Measurements from ENCODE around the gene ZNF701.
A peak's percentile ranks its signal among the peaks of the same experiment; 100 is the strongest.
"Not testable (repeated sequence)": the region's sequence is repeated elsewhere in the genome, so short reads cannot be mapped to it uniquely, and the experiment has no call there.

ZNF701 gene

GRCh38 chr19:52570000-52570861, at the start of gene ZNF701:
ZNF701 (plus strand) TSS chr19:52570287; CDS start chr19:52574148, 3,861 bp downstream.
- peak within 1 kb of the TSS; percentile 87 for H3K27ac Mint-ChIP-seq (ENCODE audit: low read depth)
- H3K4me3 Mint-ChIP-seq: peak within 1 kb of the TSS; percentile 88
- no peaks in the 10 kb centered on the region for H3K27me3 Mint-ChIP-seq
- peaks cover 7% of the 10 kb centered on the region for H3K9me3 Mint-ChIP-seq
- H3K4me1 Mint-ChIP-seq: peaks cover 32% of the 10 kb centered on the region
- DNase-seq (ENCODE audit: low spot score in 2 of 2) (peak; percentile 97 to 98), ATAC-seq (replicated peaks; ENCODE audit: extremely low read depth, poor library complexity, severe bottlenecking) (peak; percentile 96)
- H3K36me3 Mint-ChIP-seq (ENCODE audit: insufficient read depth): peaks cover 25% of the 10 kb centered on the region

- Mint-ChIP-seq H3K9me3 (peaks cover 4% of the 10 kb centered on the region), H3K36me3 (ENCODE audit: insufficient read depth) (peaks cover 3% of the 10 kb centered on the region), H3K27me3 (peaks cover 37% of the 10 kb centered on the region), H3K4me1 (peaks cover 8% of the 10 kb centered on the region), H3K4me3 (no peak overlapping the region), H3K27ac (ENCODE audit: low read depth) (no peak overlapping the region)
- ATAC-seq (replicated peaks; ENCODE audit: extremely low read depth, poor library complexity, severe bottlenecking) (no peak), DNase-seq (ENCODE audit: low spot score in 2 of 2) (no peak)
These were observed 47.5 kb upstream of the ZNF701 start for GRCh38 chr19:52522551-52522950.

GRCh38 chr19:52524086-52524485, 46.0 kb upstream of the ZNF701 start:
- H3K27me3 Mint-ChIP-seq: peaks cover 36% of the 10 kb centered on the region
- H3K4me1 Mint-ChIP-seq: peaks cover 20% of the 10 kb centered on the region
- ATAC-seq (replicated peaks; ENCODE audit: extremely low read depth, poor library complexity, severe bottlenecking) (no peak), DNase-seq (ENCODE audit: low spot score in 2 of 2) (no peak)
- peaks cover 4% of the 10 kb centered on the region for H3K36me3 Mint-ChIP-seq (ENCODE audit: insufficient read depth)
- no peak overlapping the region for H3K4me3 Mint-ChIP-seq
- H3K9me3 Mint-ChIP-seq: peaks cover 4% of the 10 kb centered on the region
- H3K27ac Mint-ChIP-seq (ENCODE audit: low read depth): no peak overlapping the region

DNA sequence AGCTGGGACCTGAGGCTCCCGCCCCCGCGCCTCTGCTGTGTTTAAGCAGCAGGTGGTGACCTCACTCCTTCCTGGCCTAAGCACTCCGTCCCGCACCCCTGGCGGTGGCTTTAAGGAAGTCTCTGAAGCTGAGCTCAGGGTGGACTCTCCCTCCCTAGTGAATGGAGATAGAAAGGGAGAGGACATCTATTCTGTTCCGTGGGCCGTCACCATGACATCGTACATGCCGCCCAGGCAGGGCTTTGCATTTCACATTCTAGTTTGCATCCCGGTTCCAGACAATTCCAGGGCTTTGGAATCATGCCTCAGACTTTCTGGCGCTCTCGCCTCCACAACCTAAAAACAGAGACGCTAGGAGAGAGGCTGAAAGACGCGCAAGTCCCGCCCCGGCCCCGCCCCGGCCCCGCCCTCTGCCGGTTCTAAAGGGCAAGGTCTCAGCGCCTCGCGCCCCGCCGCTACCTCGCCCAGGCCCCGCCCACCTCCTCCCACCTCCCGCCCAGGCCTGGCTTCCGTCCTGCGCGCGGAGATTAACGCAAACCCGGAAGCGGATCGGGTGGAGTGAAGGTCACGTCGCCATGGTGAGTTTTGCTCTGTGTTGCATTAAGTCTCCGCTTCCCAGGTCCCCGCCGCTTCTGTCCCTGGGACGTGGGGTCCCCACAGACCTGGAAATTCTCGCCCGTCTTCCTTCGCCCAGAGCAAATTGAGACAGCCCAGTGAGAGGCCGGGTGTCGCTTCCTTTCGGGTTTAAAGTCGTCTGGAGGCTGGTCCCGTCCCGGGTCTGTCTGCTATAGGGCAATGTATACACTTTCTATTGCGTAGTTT, 42.7 kb upstream of the ZNF701 start, which contains the start of gene ZNF808:
Gene ZNF808, plus strand, starts transcription at position 535 of the 822 bp plus-strand sequence. CDS start 15,617 bp downstream, outside the sequence.
- Mint-ChIP-seq H3K4me1 (peaks cover 25% of the 10 kb centered on the region), H3K9me3 (peaks cover 1% of the 10 kb centered on the region), H3K27ac (ENCODE audit: low read depth) (peak within 1 kb of the TSS; percentile 99), H3K36me3 (ENCODE audit: insufficient read depth) (peaks cover 3% of the 10 kb centered on the region), H3K27me3 (peaks cover 4% of the 10 kb centered on the region), H3K4me3 (peak within 1 kb of the TSS; percentile 93)
- ATAC-seq (replicated peaks; ENCODE audit: extremely low read depth, poor library complexity, severe bottlenecking) (peak; percentile 97), DNase-seq (ENCODE audit: low spot score in 2 of 2) (peak; percentile 75 to 87)

GRCh38 chr19:52527956-52528351, 42.1 kb upstream of the ZNF701 start:
- Mint-ChIP-seq H3K36me3 (ENCODE audit: insufficient read depth) (peaks cover 4% of the 10 kb centered on the region), H3K4me1 (peaks cover 25% of the 10 kb centered on the region), H3K27me3 (no peaks in the 10 kb centered on the region), H3K9me3 (no peaks in the 10 kb centered on the region), H3K4me3 (peak overlapping the region; percentile 93), H3K27ac (ENCODE audit: low read depth) (peak overlapping the region; percentile 99)
- ATAC-seq (replicated peaks; ENCODE audit: extremely low read depth, poor library complexity, severe bottlenecking) (peak; percentile 2), DNase-seq (ENCODE audit: low spot score in 2 of 2) (no peak)

DNA sequence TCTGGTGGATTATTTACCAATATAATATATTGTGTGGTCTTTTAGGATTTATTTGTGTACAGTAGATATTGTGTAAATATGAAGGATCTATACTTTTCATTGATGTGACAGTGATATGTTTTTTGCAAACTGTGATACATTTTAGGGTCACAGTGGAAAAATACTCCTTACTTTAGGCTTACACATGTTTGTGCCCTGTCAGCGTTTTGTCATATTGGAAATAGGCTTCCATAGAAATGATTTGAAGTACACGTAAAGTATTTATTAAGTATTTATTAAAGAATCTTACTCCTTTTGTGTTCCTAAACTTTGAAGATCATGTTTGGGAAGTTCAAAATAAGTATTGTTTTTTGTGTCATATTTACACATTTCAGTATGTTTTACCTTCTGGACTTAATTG, 37.6 kb upstream of the ZNF701 start:
- peaks cover 42% of the 10 kb centered on the region for H3K4me1 Mint-ChIP-seq
- H3K27ac Mint-ChIP-seq (ENCODE audit: low read depth): no peak overlapping the region
- DNase-seq (ENCODE audit: low spot score in 2 of 2): no peak
- no peaks in the 10 kb centered on the region for H3K27me3 Mint-ChIP-seq
- no peaks in the 10 kb centered on the region for H3K9me3 Mint-ChIP-seq
- peaks cover 12% of the 10 kb centered on the region for H3K36me3 Mint-ChIP-seq (ENCODE audit: insufficient read depth)
- H3K4me3 Mint-ChIP-seq: no peak overlapping the region
- ATAC-seq (replicated peaks; ENCODE audit: extremely low read depth, poor library complexity, severe bottlenecking): no peak

GRCh38 chr19:52533901-52534300, 36.2 kb upstream of the ZNF701 start:
- Mint-ChIP-seq H3K27me3 (no peaks in the 10 kb centered on the region), H3K36me3 (ENCODE audit: insufficient read depth) (peaks cover 10% of the 10 kb centered on the region), H3K4me3 (no peak overlapping the region), H3K4me1 (peaks cover 39% of the 10 kb centered on the region), H3K27ac (ENCODE audit: low read depth) (no peak overlapping the region), H3K9me3 (no peaks in the 10 kb centered on the region)
- DNase-seq (ENCODE audit: low spot score in 2 of 2): no peak
- no peak for ATAC-seq (replicated peaks; ENCODE audit: extremely low read depth, poor library complexity, severe bottlenecking)

DNA sequence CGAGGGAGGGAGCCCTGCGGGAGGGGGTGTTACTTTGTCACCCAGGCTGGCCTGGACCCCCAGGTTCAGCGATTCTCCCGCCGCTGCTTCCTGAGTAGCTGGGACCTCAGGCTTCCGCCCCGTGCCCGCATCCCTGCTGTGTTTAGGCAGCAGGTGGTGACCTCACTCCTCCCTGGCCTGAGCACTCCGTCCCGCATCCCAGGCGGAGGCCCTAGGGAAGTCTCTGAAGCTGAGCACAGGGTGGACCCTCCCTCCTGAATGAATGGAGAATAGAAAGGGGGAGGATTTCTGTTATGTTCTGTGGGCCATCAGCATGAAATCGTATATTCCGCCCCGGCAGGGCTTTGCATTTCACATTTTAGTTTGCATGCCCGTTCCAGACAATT, 34.7 kb upstream of the ZNF701 start:
- H3K27ac Mint-ChIP-seq (ENCODE audit: low read depth); H3K9me3 Mint-ChIP-seq; H3K27me3 Mint-ChIP-seq; DNase-seq (ENCODE audit: low spot score in 2 of 2); H3K36me3 Mint-ChIP-seq (ENCODE audit: insufficient read depth): not testable (repeated sequence)
- Mint-ChIP-seq H3K4me1 (peaks cover 36% of the 10 kb centered on the region), H3K4me3 (peak overlapping the region; percentile 90)
- ATAC-seq (replicated peaks; ENCODE audit: extremely low read depth, poor library complexity, severe bottlenecking): peak; percentile 2

GRCh38 chr19:52535771-52536447, 34.2 kb upstream of the ZNF701 start:
- Mint-ChIP-seq H3K27me3 (no peaks in the 10 kb centered on the region), H3K36me3 (ENCODE audit: insufficient read depth) (peaks cover 12% of the 10 kb centered on the region), H3K9me3 (no peaks in the 10 kb centered on the region), H3K27ac (ENCODE audit: low read depth) (peak overlapping the region; percentile 92), H3K4me3 (peak overlapping the region; percentile 90), H3K4me1 (peaks cover 36% of the 10 kb centered on the region)
- DNase-seq (ENCODE audit: low spot score in 2 of 2) (peak; percentile 75 to 77), ATAC-seq (replicated peaks; ENCODE audit: extremely low read depth, poor library complexity, severe bottlenecking) (peak; percentile 97)

DNA sequence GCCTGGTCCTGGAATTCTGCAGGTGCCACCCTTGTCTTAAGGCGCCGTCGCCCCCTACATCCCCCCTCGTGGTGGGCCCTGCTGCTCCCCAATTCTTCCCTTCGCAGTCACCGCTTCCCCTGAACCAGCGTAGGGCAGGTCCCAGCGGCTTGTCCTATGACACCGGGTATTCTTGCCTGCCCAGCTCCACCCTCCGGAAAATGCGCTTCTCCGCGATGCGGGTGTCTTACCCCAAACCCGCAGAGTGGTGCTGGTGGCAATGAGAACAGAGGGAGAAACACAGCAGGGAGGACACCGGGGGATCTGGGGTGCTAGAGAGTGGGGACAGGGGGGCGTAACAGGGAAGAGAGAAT, 33.7 kb upstream of the ZNF701 start:
- ATAC-seq (replicated peaks; ENCODE audit: extremely low read depth, poor library complexity, severe bottlenecking) (peak; percentile 60), DNase-seq (ENCODE audit: low spot score in 2 of 2) (peak; percentile 11 to 27)
- Mint-ChIP-seq H3K27me3 (no peaks in the 10 kb centered on the region), H3K4me3 (peak overlapping the region; percentile 90), H3K27ac (ENCODE audit: low read depth) (peak overlapping the region; percentile 92), H3K4me1 (peaks cover 36% of the 10 kb centered on the region), H3K36me3 (ENCODE audit: insufficient read depth) (peaks cover 12% of the 10 kb centered on the region), H3K9me3 (no peaks in the 10 kb centered on the region)

- not testable (repeated sequence) for ATAC-seq (replicated peaks; ENCODE audit: extremely low read depth, poor library complexity, severe bottlenecking); H3K4me3 Mint-ChIP-seq; H3K27ac Mint-ChIP-seq (ENCODE audit: low read depth); H3K9me3 Mint-ChIP-seq; H3K27me3 Mint-ChIP-seq; DNase-seq (ENCODE audit: low spot score in 2 of 2)
- H3K4me1 Mint-ChIP-seq: peaks cover 54% of the 10 kb centered on the region
- H3K36me3 Mint-ChIP-seq (ENCODE audit: insufficient read depth): peaks cover 19% of the 10 kb centered on the region
These were observed 31.3 kb upstream of the ZNF701 start for GRCh38 chr19:52538815-52539214.

- peaks cover 42% of the 10 kb centered on the region for H3K4me1 Mint-ChIP-seq
These were observed 28.9 kb upstream of the ZNF701 start for GRCh38 chr19:52541176-52541575.

More at GRCh38 chr19:52541176-52541575, 28.9 kb upstream of the ZNF701 start:
- H3K4me3 Mint-ChIP-seq; H3K27ac Mint-ChIP-seq (ENCODE audit: low read depth); H3K27me3 Mint-ChIP-seq; ATAC-seq (replicated peaks; ENCODE audit: extremely low read depth, poor library complexity, severe bottlenecking); DNase-seq (ENCODE audit: low spot score in 2 of 2); H3K9me3 Mint-ChIP-seq: not testable (repeated sequence)
- peaks cover 26% of the 10 kb centered on the region for H3K36me3 Mint-ChIP-seq (ENCODE audit: insufficient read depth)
